ENCODE data around the gene FLG. TPM values are rescaled to one million over a fixed set of nuclear protein-coding genes. Genes with fewer than 3 reads are reported as not detected.
"Not testable (repeated sequence)": the region's sequence is repeated elsewhere in the genome, so short reads cannot be mapped to it uniquely, and the experiment has no call there.

FLG gene
- polyA plus RNA-seq, 1 donor from 2014 or later = not detected

DNA sequence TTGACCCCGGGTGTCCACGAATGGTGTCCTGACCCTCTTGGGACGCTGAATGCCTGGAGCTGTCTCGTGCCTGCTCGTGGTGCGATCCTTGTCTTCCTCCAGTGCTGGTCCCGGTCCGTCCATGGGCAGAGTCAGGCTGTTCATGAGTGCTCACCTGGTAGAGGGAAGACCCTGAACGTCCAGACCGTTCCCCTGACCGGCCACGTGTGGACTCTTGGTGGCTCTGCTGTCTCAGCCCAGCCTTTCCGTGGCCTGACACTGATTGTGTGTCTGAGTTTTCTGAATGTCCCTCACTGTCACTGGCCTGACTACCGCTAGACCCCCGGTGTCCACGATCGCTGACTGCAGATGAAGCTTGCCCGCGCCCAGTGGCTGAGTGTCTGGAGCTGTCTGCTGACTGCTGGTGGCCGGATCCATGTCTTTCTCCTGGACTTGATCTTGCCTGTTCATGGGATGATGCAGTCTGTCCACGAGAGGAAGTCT, 11.7 kb downstream of the FLG start:
- Histone ChIP-seq H3K9me2 (ENCODE audit: insufficient read depth, low read length) (no peaks in the 10 kb centered on the region), H3K79me2 (replicated peaks; ENCODE audit: insufficient read depth, low read length) (no peaks in the 10 kb centered on the region), H3K4me3 (ENCODE audit: low read length) (no peak overlapping the region), H3K4me2 (ENCODE audit: low read length) (no peak overlapping the region), H3K9ac (ENCODE audit: low read length) (no peak overlapping the region), H3F3A (ENCODE audit: insufficient read depth, low read length, poor library complexity, severe bottlenecking) (no peaks in the 10 kb centered on the region), H3K36me3 (ENCODE audit: insufficient read depth, low read length) (no peaks in the 10 kb centered on the region), H3K27me3 (ENCODE audit: insufficient read depth, low read depth, low read length) (no peaks in the 10 kb centered on the region), H2AFZ (ENCODE audit: low read depth, low read length) (no peak overlapping the region), H3K27ac (ENCODE audit: low read length) (no peak overlapping the region), H3K9me3 (ENCODE audit: low read length) (peaks cover 10% of the 10 kb centered on the region), H4K20me1 (ENCODE audit: insufficient read depth) (no peaks in the 10 kb centered on the region)
- no peak for TF ChIP-seq EP300 (conservative IDR thresholded peaks at IDR 0.05; ENCODE audit: poor library complexity, severe bottlenecking)
- no peak for TF ChIP-seq CTCF (IDR thresholded peaks at IDR 0.05; ENCODE audit: poor library complexity, severe bottlenecking)
- TF ChIP-seq MXI1 (conservative IDR thresholded peaks at IDR 0.05; ENCODE audit: poor library complexity, severe bottlenecking) = no peak
- TF ChIP-seq SMC3 (conservative IDR thresholded peaks at IDR 0.05; ENCODE audit: poor library complexity) = no peak
- TF ChIP-seq TAF1 (IDR thresholded peaks at IDR 0.05; ENCODE audit: low read depth) = no peak
- TF ChIP-seq, protein P1, sequence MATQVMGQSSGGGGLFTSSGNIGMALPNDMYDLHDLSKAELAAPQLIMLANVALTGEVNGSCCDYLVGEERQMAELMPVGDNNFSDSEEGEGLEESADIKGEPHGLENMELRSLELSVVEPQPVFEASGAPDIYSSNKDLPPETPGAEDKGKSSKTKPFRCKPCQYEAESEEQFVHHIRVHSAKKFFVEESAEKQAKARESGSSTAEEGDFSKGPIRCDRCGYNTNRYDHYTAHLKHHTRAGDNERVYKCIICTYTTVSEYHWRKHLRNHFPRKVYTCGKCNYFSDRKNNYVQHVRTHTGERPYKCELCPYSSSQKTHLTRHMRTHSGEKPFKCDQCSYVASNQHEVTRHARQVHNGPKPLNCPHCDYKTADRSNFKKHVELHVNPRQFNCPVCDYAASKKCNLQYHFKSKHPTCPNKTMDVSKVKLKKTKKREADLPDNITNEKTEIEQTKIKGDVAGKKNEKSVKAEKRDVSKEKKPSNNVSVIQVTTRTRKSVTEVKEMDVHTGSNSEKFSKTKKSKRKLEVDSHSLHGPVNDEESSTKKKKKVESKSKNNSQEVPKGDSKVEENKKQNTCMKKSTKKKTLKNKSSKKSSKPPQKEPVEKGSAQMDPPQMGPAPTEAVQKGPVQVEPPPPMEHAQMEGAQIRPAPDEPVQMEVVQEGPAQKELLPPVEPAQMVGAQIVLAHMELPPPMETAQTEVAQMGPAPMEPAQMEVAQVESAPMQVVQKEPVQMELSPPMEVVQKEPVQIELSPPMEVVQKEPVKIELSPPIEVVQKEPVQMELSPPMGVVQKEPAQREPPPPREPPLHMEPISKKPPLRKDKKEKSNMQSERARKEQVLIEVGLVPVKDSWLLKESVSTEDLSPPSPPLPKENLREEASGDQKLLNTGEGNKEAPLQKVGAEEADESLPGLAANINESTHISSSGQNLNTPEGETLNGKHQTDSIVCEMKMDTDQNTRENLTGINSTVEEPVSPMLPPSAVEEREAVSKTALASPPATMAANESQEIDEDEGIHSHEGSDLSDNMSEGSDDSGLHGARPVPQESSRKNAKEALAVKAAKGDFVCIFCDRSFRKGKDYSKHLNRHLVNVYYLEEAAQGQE (IDR thresholded peaks at IDR 0.05; ENCODE audit: borderline replicate concordance) = no peak
- TF ChIP-seq POLR2AphosphoS5 (IDR thresholded peaks at IDR 0.05) = no peak
- TF ChIP-seq RAD21 (conservative IDR thresholded peaks at IDR 0.05) = no peak
- TF ChIP-seq EZH2 (IDR thresholded peaks at IDR 0.05; ENCODE audit: borderline replicate concordance, insufficient read depth, low read length, poor library complexity, severe bottlenecking) = no peak

GRCh38 chr1:152312169-152312568, 12.9 kb downstream of the FLG start:
- peaks cover 10% of the 10 kb centered on the region for H3K9me3 ChIP-seq (ENCODE audit: low read length)
- H3K27me3 ChIP-seq (ENCODE audit: insufficient read depth, low read depth, low read length); H3K4me2 ChIP-seq (ENCODE audit: low read length); H3K9me2 ChIP-seq (ENCODE audit: insufficient read depth, low read length); H2AFZ ChIP-seq (ENCODE audit: low read depth, low read length); H3K9ac ChIP-seq (ENCODE audit: low read length); H3K79me2 ChIP-seq (replicated peaks; ENCODE audit: insufficient read depth, low read length); H4K20me1 ChIP-seq (ENCODE audit: insufficient read depth); H3F3A ChIP-seq (ENCODE audit: insufficient read depth, low read length, poor library complexity, severe bottlenecking); H3K27ac ChIP-seq (ENCODE audit: low read length); H3K4me3 ChIP-seq (ENCODE audit: low read length); H3K36me3 ChIP-seq (ENCODE audit: insufficient read depth, low read length): not testable (repeated sequence)

DNA sequence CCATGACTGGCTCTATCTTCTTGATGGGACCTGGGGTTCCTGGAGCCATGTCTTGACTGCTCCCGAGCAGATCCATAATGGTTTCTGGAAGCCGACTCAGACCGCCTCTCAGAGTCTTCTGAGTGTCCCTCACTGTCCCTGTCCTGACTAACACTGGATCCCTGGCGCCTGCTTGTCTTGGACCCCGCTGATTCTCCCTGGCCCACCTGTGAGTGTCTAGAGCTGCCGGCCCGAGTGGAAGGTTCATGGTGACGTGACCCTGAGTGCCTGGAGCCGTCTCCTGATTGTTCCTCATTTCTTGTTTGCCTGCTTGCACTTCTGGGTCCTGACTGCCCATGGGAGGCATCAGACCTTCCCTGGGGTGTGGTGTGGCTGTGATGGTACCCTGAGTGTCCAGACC, 15.1 kb downstream of the FLG start:
- H3K9me3 ChIP-seq (ENCODE audit: low read length) = peaks cover 10% of the 10 kb centered on the region

GRCh38 chr1:152309320-152309901, 15.6 kb downstream of the FLG start:
- not testable (repeated sequence) for H2AFZ ChIP-seq (ENCODE audit: low read depth, low read length); H3K9ac ChIP-seq (ENCODE audit: low read length); H3F3A ChIP-seq (ENCODE audit: insufficient read depth, low read length, poor library complexity, severe bottlenecking); H3K27ac ChIP-seq (ENCODE audit: low read length); H3K4me2 ChIP-seq (ENCODE audit: low read length); H3K36me3 ChIP-seq (ENCODE audit: insufficient read depth, low read length); H3K9me2 ChIP-seq (ENCODE audit: insufficient read depth, low read length); H3K27me3 ChIP-seq (ENCODE audit: insufficient read depth, low read depth, low read length); H4K20me1 ChIP-seq (ENCODE audit: insufficient read depth); H3K4me3 ChIP-seq (ENCODE audit: low read length); H3K79me2 ChIP-seq (replicated peaks; ENCODE audit: insufficient read depth, low read length)
- peaks cover 10% of the 10 kb centered on the region for H3K9me3 ChIP-seq (ENCODE audit: low read length)

More for the DNA sequence above, 15.1 kb downstream of the FLG start:
- Histone ChIP-seq H3K4me2 (ENCODE audit: low read length) (no peak overlapping the region), H3K4me3 (ENCODE audit: low read length) (no peak overlapping the region), H4K20me1 (ENCODE audit: insufficient read depth) (no peaks in the 10 kb centered on the region), H3K9me2 (ENCODE audit: insufficient read depth, low read length) (no peaks in the 10 kb centered on the region), H3K9ac (ENCODE audit: low read length) (no peak overlapping the region), H3K27me3 (ENCODE audit: insufficient read depth, low read depth, low read length) (no peaks in the 10 kb centered on the region), H3K27ac (ENCODE audit: low read length) (no peak overlapping the region), H3F3A (ENCODE audit: insufficient read depth, low read length, poor library complexity, severe bottlenecking) (no peaks in the 10 kb centered on the region), H3K36me3 (ENCODE audit: insufficient read depth, low read length) (no peaks in the 10 kb centered on the region), H2AFZ (ENCODE audit: low read depth, low read length) (no peak overlapping the region), H3K79me2 (replicated peaks; ENCODE audit: insufficient read depth, low read length) (no peaks in the 10 kb centered on the region)
- no peak for TF ChIP-seq CTCF (IDR thresholded peaks at IDR 0.05; ENCODE audit: poor library complexity, severe bottlenecking)
